ENCODE results near the gene UNC119.

DNA sequence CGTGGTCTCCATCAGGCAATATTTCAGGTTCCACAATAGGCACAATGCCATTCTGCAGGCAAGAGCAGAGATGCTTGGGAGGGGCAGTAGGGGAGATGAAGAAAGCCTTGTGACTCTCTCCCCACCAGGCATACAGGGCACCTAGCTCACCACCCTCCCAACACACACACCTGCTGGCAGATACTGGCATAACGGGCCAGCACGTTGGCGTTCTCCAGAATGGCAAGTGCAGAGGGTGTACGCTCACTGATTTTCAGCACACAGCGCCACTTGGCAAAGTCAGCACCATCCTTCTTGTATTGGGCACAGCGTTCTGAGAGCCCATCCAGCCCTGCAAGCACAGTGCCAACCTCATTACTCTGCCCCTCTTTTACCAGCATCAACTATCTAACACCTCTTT is 22.1 kb upstream of the UNC119 start:
- TF ChIP-seq ZNF274 (CRISPR knock-in tag; IDR thresholded peaks at IDR 0.05) = no peak
- TF ChIP-seq CTCF (CRISPR knock-in tag; IDR thresholded peaks at IDR 0.05) = no peak
- TF ChIP-seq THRA (CRISPR knock-in tag; IDR thresholded peaks at IDR 0.05; ENCODE audit: borderline replicate concordance) = no peak
- TF ChIP-seq, protein P1, sequence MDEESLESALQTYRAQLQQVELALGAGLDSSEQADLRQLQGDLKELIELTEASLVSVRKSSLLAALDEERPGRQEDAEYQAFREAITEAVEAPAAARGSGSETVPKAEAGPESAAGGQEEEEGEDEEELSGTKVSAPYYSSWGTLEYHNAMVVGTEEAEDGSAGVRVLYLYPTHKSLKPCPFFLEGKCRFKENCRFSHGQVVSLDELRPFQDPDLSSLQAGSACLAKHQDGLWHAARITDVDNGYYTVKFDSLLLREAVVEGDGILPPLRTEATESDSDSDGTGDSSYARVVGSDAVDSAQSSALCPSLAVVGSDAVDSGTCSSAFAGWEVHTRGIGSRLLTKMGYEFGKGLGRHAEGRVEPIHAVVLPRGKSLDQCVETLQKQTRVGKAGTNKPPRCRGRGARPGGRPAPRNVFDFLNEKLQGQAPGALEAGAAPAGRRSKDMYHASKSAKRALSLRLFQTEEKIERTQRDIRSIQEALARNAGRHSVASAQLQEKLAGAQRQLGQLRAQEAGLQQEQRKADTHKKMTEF (CRISPR knock-in tag; IDR thresholded peaks at IDR 0.05) = no peak
- no peak for TF ChIP-seq ZBTB21 (CRISPR knock-in tag; IDR thresholded peaks at IDR 0.05)
- TF ChIP-seq ZNF3 (CRISPR knock-in tag; IDR thresholded peaks at IDR 0.05) = no peak
- TF ChIP-seq SOX13 (IDR thresholded peaks at IDR 0.05) = no peak
- TF ChIP-seq SOX13 (CRISPR knock-in tag; conservative IDR thresholded peaks at IDR 0.05 in 1 of 2, IDR thresholded peaks at IDR 0.05 in 1 of 2) = no peak
- no peak for TF ChIP-seq STAG1 (CRISPR knock-in tag; IDR thresholded peaks at IDR 0.05)
- TF ChIP-seq SMAD3 (CRISPR knock-in tag; IDR thresholded peaks at IDR 0.05) = no peak
- TF ChIP-seq MXI1 (IDR thresholded peaks at IDR 0.05; ENCODE audit: borderline replicate concordance, low read depth, low read length) = no peak
- no peak for TF ChIP-seq CBX1 (IDR thresholded peaks at IDR 0.05; ENCODE audit: low read depth)
- no peak for TF ChIP-seq ZNF263 (CRISPR knock-in tag; IDR thresholded peaks at IDR 0.05)
- TF ChIP-seq CREB1 (IDR thresholded peaks at IDR 0.05) = no peak
- TF ChIP-seq CREB1 (CRISPR knock-in tag; IDR thresholded peaks at IDR 0.05) = no peak
